NCI-H2227 treated with DMSO at 0.1 percent for 48 hours (cell line): Measurements from ENCODE around the gene PLK5.
A peak's percentile ranks its signal among the peaks of the same experiment; 100 is the strongest.
"Not testable (repeated sequence)": the region's sequence is repeated elsewhere in the genome, so short reads cannot be mapped to it uniquely, and the experiment has no call there.

ENCODE experiments used
- DNase-seq: peaks from one replicate; lab custom pipeline; 2025; lab: John Stamatoyannopoulos, UW

Gene PLK5

GRCh38 chr19:1523412-1524286 is at the start of gene PLK5:
Gene PLK5, plus strand, starts transcription at chr19:1524077. Its CDS starts 2,920 bp downstream, at chr19:1526997.
- no peak for DNase-seq

- no peak for DNase-seq
Observed at GRCh38 chr19:1474765-1475351, 49.0 kb upstream of the PLK5 start.

- DNase-seq: no peak
Observed at GRCh38 chr19:1475751-1476437, 48.0 kb upstream of the PLK5 start.

- not testable (repeated sequence) for DNase-seq
Observed at GRCh38 chr19:1477056-1477455, 46.8 kb upstream of the PLK5 start.

- DNase-seq: peak; percentile 83
Observed at GRCh38 chr19:1478934-1479707, 44.8 kb upstream of the PLK5 start, which contains the start of gene C19orf25. Gene C19orf25, minus strand, starts transcription at chr19:1479215. Its CDS starts 312 bp downstream, at chr19:1478903.

- DNase-seq: no peak
Observed at GRCh38 chr19:1481224-1481892, 42.5 kb upstream of the PLK5 start.

- DNase-seq: no peak
Observed at GRCh38 chr19:1481893-1482360, 42.0 kb upstream of the PLK5 start.

GRCh38 chr19:1482361-1483130 is 41.3 kb upstream of the PLK5 start:
- no peak for DNase-seq

GRCh38 chr19:1483131-1483978 is 40.5 kb upstream of the PLK5 start:
- no peak for DNase-seq

- no peak for DNase-seq
Observed at GRCh38 chr19:1483979-1484428, 39.9 kb upstream of the PLK5 start.

- DNase-seq: no peak
Observed at GRCh38 chr19:1486720-1487575, 36.9 kb upstream of the PLK5 start.

- DNase-seq: no peak
Observed at GRCh38 chr19:1487576-1488281, 36.1 kb upstream of the PLK5 start.

GRCh38 chr19:1488282-1488601 is 35.6 kb upstream of the PLK5 start:
- no peak for DNase-seq

- no peak for DNase-seq
Observed at GRCh38 chr19:1489463-1490310, 34.2 kb upstream of the PLK5 start.

GRCh38 chr19:1490311-1491113 is 33.4 kb upstream of the PLK5 start, which contains the start of gene PCSK4:
Gene PCSK4, minus strand, starts transcription at chr19:1490350. Its CDS starts 4 bp downstream, at chr19:1490346.
- peak; percentile 95 for DNase-seq
